B cell (primary cell): Measurements from ENCODE around the gene CEP112. TPM values are rescaled to one million over a fixed set of nuclear protein-coding genes. Genes with fewer than 3 reads are reported as not detected.

Source experiments
- ATAC-seq: fragments of 200-7000 bp; cut with Tn5 transposase; one replicate; pipeline ENCODE4 v1.10.0; 2021; ENCODE audit warnings: low read depth, mild to moderate bottlenecking, moderate number of reproducible peaks, moderate library complexity
- CTCF ChIA-PET: fragments of 350-600 bp; sonication (Branson Sonifier 250); formaldehyde crosslinking; loops from one replicate; lab custom pipeline; 2021; ENCODE audit warnings: antibody characterized with exemption, inconsistent platforms; lab: Charles Lee
- POLR2A ChIA-PET: fragments of 350-600 bp; sonication (Branson Sonifier 250); formaldehyde crosslinking; loops from one replicate; lab custom pipeline; 2021; ENCODE audit warnings: antibody characterized with exemption; lab: Charles Lee
- DNase-seq: peaks from one replicate; pipeline ENCODE4 v3.0.0; 2013
- H2AFZ ChIP-seq: 2 replicates; pipeline ENCODE4 v1.6.1; 2012; ENCODE audit warnings: mild to moderate bottlenecking, low read depth, low read length; ENCODE audit not compliant: insufficient read depth, poor library complexity, severe bottlenecking
- H3K27ac ChIP-seq, 2 donors: 1 replicate in 1 of 2; 2 replicates in 1 of 2; pipeline ENCODE4 v1.5.1; 2012 to 2013; ENCODE audit warnings: low read length in 2 of 2, mild to moderate bottlenecking in 2 of 2, moderate library complexity in 1 of 2
- H3K27me3 ChIP-seq, 4 experiments: fragments of 200-600 bp in 1 of 4; sonication (generic) in 1 of 4; replicated peaks in 1 of 4; 1 replicate in 2 of 4; 2 replicates in 2 of 4; pipeline versions ENCODE4 v1.6.1 to v1.7.0; 2013 to 2016; ENCODE audit warnings: low read length in 3 of 4, mild to moderate bottlenecking in 2 of 4, mixed read lengths in 1 of 4, moderate library complexity in 1 of 4; ENCODE audit not compliant: insufficient read depth in 4 of 4, control insufficient read depth in 3 of 4; ENCODE audit errors: control extremely low read depth in 1 of 4
- H3K36me3 ChIP-seq, 2 experiments: replicated peaks in 1 of 2; 1 replicate in 1 of 2; 2 replicates in 1 of 2; pipeline versions ENCODE4 v1.6.1 to v1.7.1; 2013; ENCODE audit warnings: low read length in 1 of 2; ENCODE audit not compliant: insufficient read depth in 2 of 2, control insufficient read depth in 1 of 2; ENCODE audit errors: control extremely low read depth in 1 of 2, extremely low read depth in 1 of 2
- H3K4me1 ChIP-seq, 2 donors: fragments of 200-600 bp in 1 of 2; sonication (generic) in 1 of 2; 1 replicate in 1 of 2; 2 replicates in 1 of 2; pipeline versions ENCODE4 v1.5.1 to v1.6.1; 2013 to 2017; ENCODE audit warnings: low read length in 2 of 2; ENCODE audit not compliant: control insufficient read depth in 2 of 2, insufficient read depth in 2 of 2
- H3K4me2 ChIP-seq: replicated peaks from 2 replicates; pipeline ENCODE3; 2012; ENCODE audit warnings: mild to moderate bottlenecking, low read depth, low read length; ENCODE audit not compliant: poor library complexity, severe bottlenecking
- H3K4me3 ChIP-seq, 5 experiments: fragments of 200-600 bp in 1 of 5; sonication (generic) in 1 of 5; 1 replicate in 3 of 5; 2 replicates in 2 of 5; pipeline versions ENCODE4 v1.5.1 to v1.7.0; 2011 to 2016; ENCODE audit warnings: low read length in 4 of 5, mild to moderate bottlenecking in 4 of 5, low read depth in 2 of 5, control low read depth in 1 of 5, moderate library complexity in 1 of 5; ENCODE audit not compliant: insufficient read depth in 1 of 5; ENCODE audit errors: control extremely low read depth in 1 of 5, extremely low read depth in 1 of 5
- H3K79me2 ChIP-seq: fragments of 200-600 bp; sonication (generic); one replicate; pipeline ENCODE4 v1.6.0; 2016; ENCODE audit warnings: low read length; ENCODE audit not compliant: control insufficient read depth, insufficient read depth
- H3K9ac ChIP-seq: fragments of 200-600 bp; sonication (generic); 2 replicates; pipeline ENCODE4 v1.6.1; 2017; ENCODE audit warnings: mild to moderate bottlenecking, low read length, moderate library complexity
- H3K9me3 ChIP-seq, 3 donors: one replicate each; pipeline versions ENCODE4 v1.6.1 to v1.7.1; 2013; ENCODE audit warnings: low read length in 2 of 3; ENCODE audit not compliant: control insufficient read depth in 2 of 3, insufficient read depth in 1 of 3; ENCODE audit errors: control extremely low read depth in 1 of 3
- H4K20me1 ChIP-seq: 2 replicates; pipeline ENCODE4 v1.6.0; 2012; ENCODE audit warnings: mild to moderate bottlenecking, low read length; ENCODE audit not compliant: insufficient read depth, control insufficient read depth, poor library complexity, severe bottlenecking
- H3K27ac Mint-ChIP-seq: one replicate; pipeline ENCODE4 v1.8.0; 2021; ENCODE audit warnings: mixed read lengths
- H3K27me3 Mint-ChIP-seq: one replicate; pipeline ENCODE4 v1.8.0; 2021; ENCODE audit warnings: mixed read lengths
- H3K4me1 Mint-ChIP-seq: one replicate; pipeline ENCODE4 v1.8.0; 2021; ENCODE audit warnings: mixed read lengths
- H3K4me3 Mint-ChIP-seq: one replicate; pipeline ENCODE4 v1.8.0; 2021; ENCODE audit warnings: mixed read lengths
- H3K9me3 Mint-ChIP-seq: one replicate; pipeline ENCODE4 v1.8.0; 2022; ENCODE audit warnings: mixed read lengths; ENCODE audit not compliant: insufficient read depth
- CTCF ChIP-seq: fragments of 200-600 bp; IDR thresholded peaks from one replicate; pipeline ENCODE4 v1.8.0; 2022; ENCODE audit warnings: antibody characterized with exemption, mild to moderate bottlenecking
- EZH2 ChIP-seq: IDR thresholded peaks from 2 replicates; pipeline ENCODE4 v1.6.1; 2012; ENCODE audit warnings: borderline replicate concordance, low read depth, mild to moderate bottlenecking, moderate library complexity, low read length; ENCODE audit not compliant: insufficient read depth, poor library complexity, severe bottlenecking
- WGBS: methylation state at CpG from one replicate; pipeline ENCODE4 v1.1.5; 2013; ENCODE audit warnings: missing lambda C conversion rate; ENCODE audit not compliant: insufficient coverage; 5-methylcytosine and 5-hydroxymethylcytosine counted together
- intact Hi-C: fragments of 100-400 bp; cut with micrococcal nuclease; formaldehyde crosslinking; loops from one replicate; pipeline ENCODE4 v1.10.0; 2022
- polyA plus RNA-seq: library from polyadenylated mRNA; depleted of rRNA; stranded (reverse); fragments of >200 nt; gene quantifications from 2 replicates; pipeline ENCODE4 v1.2.3, GENCODE V29; 2012
- total RNA-seq, 2 donors: library from RNA; stranded (reverse); fragments of 120-200 nt in 1 of 2; gene quantifications; 1 replicate in 1 of 2; 2 replicates in 1 of 2; pipeline versions ENCODE4 v1.2.3 to v1.2.4, GENCODE V29; 2013 to 2022

The CEP112 gene
- total and polyA plus RNA-seq, 2 donors (not counting 1 experiment from before 2014, with no cell fraction given): 0.57 to 4.6 TPM

- Histone ChIP-seq H3K79me2 (no peaks in the 10 kb centered on the region), H3K4me3 (no peak overlapping the region), H3K36me3 (no peaks in the 10 kb centered on the region), H2AFZ (no peak overlapping the region), H3K9me3 (no peaks in the 10 kb centered on the region), H3K4me2 (no peak overlapping the region), H3K4me1 (no peaks in the 10 kb centered on the region), H3K9ac (no peak overlapping the region), H3K27ac (no peak overlapping the region), H4K20me1 (no peaks in the 10 kb centered on the region), H3K27me3 (no peaks in the 10 kb centered on the region)
- Mint-ChIP-seq H3K4me1 (no peaks in the 10 kb centered on the region), H3K9me3 (peaks cover 2% of the 10 kb centered on the region), H3K4me3 (no peak overlapping the region), H3K27ac (no peak overlapping the region), H3K27me3 (no peaks in the 10 kb centered on the region)
- no peak for ATAC-seq
- no peak for TF ChIP-seq CTCF
- no peak for TF ChIP-seq EZH2
- WGBS: no CpG with 5 or more reads among the region's 1 CpG
- ChIA-PET CTCF (no interaction called here), POLR2A (no interaction called here)
- intact Hi-C loops: no loop called here
- no peak for DNase-seq
Measured at GRCh38 chr17:66002063-66002585, 189.8 kb downstream of the CEP112 start.

GRCh38 chr17:66000216-66000615 is 191.7 kb downstream of the CEP112 start:
- no peak overlapping the region for H3K27ac Mint-ChIP-seq
- ATAC-seq (no peak), DNase-seq (no peak)
- H3K4me3 Mint-ChIP-seq: no peak overlapping the region
- no peaks in the 10 kb centered on the region for H4K20me1 ChIP-seq
- WGBS: 33% methylated on average over 1 of the region's 4 CpGs
- H2AFZ ChIP-seq: no peak overlapping the region
- H3K4me2 ChIP-seq: no peak overlapping the region
- ChIA-PET POLR2A (no interaction called here), CTCF (no interaction called here)
- no peaks in the 10 kb centered on the region for H3K9me3 ChIP-seq
- no peaks in the 10 kb centered on the region for H3K36me3 ChIP-seq
- intact Hi-C loops: no loop called here
- peaks cover 6% of the 10 kb centered on the region for H3K9me3 Mint-ChIP-seq
- H3K79me2 ChIP-seq: no peaks in the 10 kb centered on the region
- H3K4me1 Mint-ChIP-seq: no peaks in the 10 kb centered on the region
- H3K27me3 ChIP-seq: no peaks in the 10 kb centered on the region
- no peak overlapping the region for H3K27ac ChIP-seq
- no peaks in the 10 kb centered on the region for H3K4me1 ChIP-seq
- no peak for TF ChIP-seq EZH2
- no peak for TF ChIP-seq CTCF
- no peak overlapping the region for H3K9ac ChIP-seq
- no peak overlapping the region for H3K4me3 ChIP-seq
- no peaks in the 10 kb centered on the region for H3K27me3 Mint-ChIP-seq
